Measurements from ENCODE around the gene C17orf114.

The C17orf114 gene

DNA sequence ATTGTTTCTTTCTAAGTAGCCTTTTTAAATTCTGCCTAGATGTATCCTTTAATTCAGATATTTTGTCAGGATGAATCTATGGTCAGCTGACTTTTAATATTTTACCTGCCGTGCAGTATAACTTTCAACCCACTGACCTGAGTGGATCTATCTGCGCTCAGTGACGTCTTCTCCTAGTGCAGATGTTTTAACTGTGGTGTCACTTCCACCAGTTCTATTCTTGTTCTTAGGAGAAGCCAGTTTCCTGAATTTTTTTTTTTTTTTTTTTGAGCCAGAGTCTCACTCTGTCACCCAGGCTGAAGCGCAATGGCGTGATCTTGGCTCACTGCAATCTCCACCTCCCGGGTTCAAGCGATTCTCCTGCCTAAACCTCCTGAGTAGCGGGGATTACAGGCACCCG is 35.4 kb downstream of the C17orf114 start:
- no peak for ATAC-seq (ENCODE audit: low read depth)
- ChIA-PET POLR2A (ENCODE audit: unreplicated experiment) (no interaction called here), CTCF (no interaction called here)
- H3K79me1 ChIP-seq (ENCODE audit: low read depth in 1 of 2, low read length in 2 of 2): no peaks in the 10 kb centered on the region
- dilution Hi-C loops (cut with HindIII; ENCODE audit: low sequenced_read_pairs, unreplicated experiment) (no loop called here), in situ Hi-C loops (cut with MboI; ENCODE audit: low sequenced_read_pairs) (no loop called here), intact Hi-C loops (cut with micrococcal nuclease) (no loop called here)
- no peak overlapping the region for H2AK5ac ChIP-seq (ENCODE audit: low read depth, low read length)
- no peak overlapping the region for H3K23ac ChIP-seq (ENCODE audit: low read depth, low read length)
- peaks cover 16% of the 10 kb centered on the region for H3K27me3 ChIP-seq (ENCODE audit: control insufficient read depth, insufficient read depth, low read length)
- H2BK15ac ChIP-seq (ENCODE audit: low read depth, low read length): no peak overlapping the region
- H3K4me2 ChIP-seq (ENCODE audit: low read depth, low read length): no peak overlapping the region
- no peak overlapping the region for H2BK120ac ChIP-seq (ENCODE audit: low read depth, low read length)
- H3K4me1 ChIP-seq (ENCODE audit: control insufficient read depth, insufficient read depth, low read length): no peaks in the 10 kb centered on the region
- TF ChIP-seq CEBPB (IDR thresholded peaks at IDR 0.05; ENCODE audit: low read depth, low read length) (no peak), MAZ (IDR thresholded peaks at IDR 0.05; ENCODE audit: borderline replicate concordance, low read depth, low read length) (no peak), BHLHE40 (IDR thresholded peaks at IDR 0.05; ENCODE audit: low read depth, low read length) (no peak), POLR2A (IDR thresholded peaks at IDR 0.05; ENCODE audit: low read depth, low read length) (no peak), NFE2L2 (IDR thresholded peaks at IDR 0.05; ENCODE audit: low read depth, low read length) (no peak), FOS (IDR thresholded peaks at IDR 0.05; ENCODE audit: low read depth, low read length) (no peak)
- TF ChIP-seq, protein P1, sequence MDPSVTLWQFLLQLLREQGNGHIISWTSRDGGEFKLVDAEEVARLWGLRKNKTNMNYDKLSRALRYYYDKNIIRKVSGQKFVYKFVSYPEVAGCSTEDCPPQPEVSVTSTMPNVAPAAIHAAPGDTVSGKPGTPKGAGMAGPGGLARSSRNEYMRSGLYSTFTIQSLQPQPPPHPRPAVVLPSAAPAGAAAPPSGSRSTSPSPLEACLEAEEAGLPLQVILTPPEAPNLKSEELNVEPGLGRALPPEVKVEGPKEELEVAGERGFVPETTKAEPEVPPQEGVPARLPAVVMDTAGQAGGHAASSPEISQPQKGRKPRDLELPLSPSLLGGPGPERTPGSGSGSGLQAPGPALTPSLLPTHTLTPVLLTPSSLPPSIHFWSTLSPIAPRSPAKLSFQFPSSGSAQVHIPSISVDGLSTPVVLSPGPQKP (IDR thresholded peaks at IDR 0.05; ENCODE audit: borderline replicate concordance, low read depth, low read length): no peak
- TF ChIP-seq, protein P2, sequence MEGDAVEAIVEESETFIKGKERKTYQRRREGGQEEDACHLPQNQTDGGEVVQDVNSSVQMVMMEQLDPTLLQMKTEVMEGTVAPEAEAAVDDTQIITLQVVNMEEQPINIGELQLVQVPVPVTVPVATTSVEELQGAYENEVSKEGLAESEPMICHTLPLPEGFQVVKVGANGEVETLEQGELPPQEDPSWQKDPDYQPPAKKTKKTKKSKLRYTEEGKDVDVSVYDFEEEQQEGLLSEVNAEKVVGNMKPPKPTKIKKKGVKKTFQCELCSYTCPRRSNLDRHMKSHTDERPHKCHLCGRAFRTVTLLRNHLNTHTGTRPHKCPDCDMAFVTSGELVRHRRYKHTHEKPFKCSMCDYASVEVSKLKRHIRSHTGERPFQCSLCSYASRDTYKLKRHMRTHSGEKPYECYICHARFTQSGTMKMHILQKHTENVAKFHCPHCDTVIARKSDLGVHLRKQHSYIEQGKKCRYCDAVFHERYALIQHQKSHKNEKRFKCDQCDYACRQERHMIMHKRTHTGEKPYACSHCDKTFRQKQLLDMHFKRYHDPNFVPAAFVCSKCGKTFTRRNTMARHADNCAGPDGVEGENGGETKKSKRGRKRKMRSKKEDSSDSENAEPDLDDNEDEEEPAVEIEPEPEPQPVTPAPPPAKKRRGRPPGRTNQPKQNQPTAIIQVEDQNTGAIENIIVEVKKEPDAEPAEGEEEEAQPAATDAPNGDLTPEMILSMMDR (conservative IDR thresholded peaks at IDR 0.05; ENCODE audit: low read depth, low read length): no peak
- H3K27ac ChIP-seq (ENCODE audit: insufficient read depth, low read length): no peak overlapping the region
- no peak overlapping the region for H3K4me3 ChIP-seq (ENCODE audit: insufficient read depth, low read depth, low read length)
- no peak for DNase-seq
- H4K5ac ChIP-seq (ENCODE audit: low read depth, low read length): no peak overlapping the region
- BruUV-seq (replicated peaks): no TSS peak
- H2AFZ ChIP-seq (replicated peaks; ENCODE audit: low read length, poor library complexity): no peak overlapping the region
- no peak overlapping the region for H3K18ac ChIP-seq (ENCODE audit: low read depth, low read length)
- no peaks in the 10 kb centered on the region for H4K20me1 ChIP-seq (ENCODE audit: insufficient read depth, low read length)
- H2BK5ac ChIP-seq (ENCODE audit: low read depth, low read length, poor library complexity, severe bottlenecking): no peak overlapping the region
- H4K91ac ChIP-seq (ENCODE audit: insufficient read depth, low read depth, low read length): no peak overlapping the region
- H2BK20ac ChIP-seq (ENCODE audit: low read depth, low read length): no peak overlapping the region
- no peaks in the 10 kb centered on the region for H3K36me3 ChIP-seq (ENCODE audit: control insufficient read depth, insufficient read depth, low read length)
- no peak overlapping the region for H3K14ac ChIP-seq (replicated peaks; ENCODE audit: low read depth, low read length)
- WGBS, 2 experiments (ENCODE audit: extremely low coverage in 2 of 2, insufficient read length in 1 of 2): 80% methylated on average over 2 of the region's 9 CpGs; no CpG with 5 or more reads in 1 of the 2 experiments
- H3K9me1 ChIP-seq (ENCODE audit: insufficient read depth, low read length): no peaks in the 10 kb centered on the region
- H4K8ac ChIP-seq (ENCODE audit: low read depth in 2 of 2, low read length in 2 of 2): no peak overlapping the region
- H3K4ac ChIP-seq (ENCODE audit: low read depth, low read length): no peak overlapping the region
- no peak overlapping the region for H2AK9ac ChIP-seq (replicated peaks; ENCODE audit: low read depth, low read length, poor library complexity)
- H3K56ac ChIP-seq (ENCODE audit: extremely low read depth, insufficient read depth, low read length): no peak overlapping the region
- H3K9me3 ChIP-seq (ENCODE audit: control insufficient read depth, insufficient read depth, low read length): no peaks in the 10 kb centered on the region
- no peak overlapping the region for H3K9ac ChIP-seq (ENCODE audit: low read depth, low read length)
